Kidney epithelial cell (primary cell): Measurements from ENCODE around the gene C2orf69. TPM values are rescaled to one million over a fixed set of nuclear protein-coding genes. Genes with fewer than 3 reads are reported as not detected.

Experiments
- DNase-seq: peaks from one replicate; pipeline ENCODE4 v3.0.0-alpha.2; 2010; ENCODE audit warnings: low read depth
- H3K27me3 ChIP-seq: 2 replicates; pipeline ENCODE4 v1.6.0; 2011; ENCODE audit warnings: low read length; ENCODE audit not compliant: control insufficient read depth, insufficient read depth
- H3K36me3 ChIP-seq: 2 replicates; pipeline ENCODE4 v1.5.1; 2011; ENCODE audit warnings: low read length; ENCODE audit not compliant: control insufficient read depth, insufficient read depth
- H3K4me3 ChIP-seq: 2 replicates; pipeline ENCODE4 v1.5.1; 2011; ENCODE audit warnings: low read depth, mild to moderate bottlenecking, control low read depth, low read length
- CTCF ChIP-seq: IDR thresholded peaks from 2 replicates; pipeline ENCODE4 v1.5.1; 2011; ENCODE audit warnings: mild to moderate bottlenecking, moderate library complexity, low read length, control low read depth, inconsistent platforms; ENCODE audit not compliant: insufficient read depth, poor library complexity, severe bottlenecking
- total RNA-seq: library from RNA; depleted of rRNA; stranded (reverse); fragments of >200 nt; gene quantifications from 2 replicates; pipeline ENCODE4 v1.2.3, GENCODE V29; 2015

The C2orf69 gene
- total RNA-seq, 1 donor from 2014 or later: 13.0 TPM

GRCh38 chr2:199958014-199958413 lies 46.9 kb downstream of the C2orf69 start:
- Histone ChIP-seq H3K36me3 (no peaks in the 10 kb centered on the region), H3K27me3 (no peaks in the 10 kb centered on the region), H3K4me3 (no peak overlapping the region)
- TF ChIP-seq CTCF: no peak
- no peak for DNase-seq

GRCh38 chr2:199962203-199962602 lies 51.1 kb downstream of the C2orf69 start:
- DNase-seq: no peak
- no peak for TF ChIP-seq CTCF
- H3K36me3 ChIP-seq: no peaks in the 10 kb centered on the region
- H3K4me3 ChIP-seq: no peak overlapping the region
- no peaks in the 10 kb centered on the region for H3K27me3 ChIP-seq

DNA sequence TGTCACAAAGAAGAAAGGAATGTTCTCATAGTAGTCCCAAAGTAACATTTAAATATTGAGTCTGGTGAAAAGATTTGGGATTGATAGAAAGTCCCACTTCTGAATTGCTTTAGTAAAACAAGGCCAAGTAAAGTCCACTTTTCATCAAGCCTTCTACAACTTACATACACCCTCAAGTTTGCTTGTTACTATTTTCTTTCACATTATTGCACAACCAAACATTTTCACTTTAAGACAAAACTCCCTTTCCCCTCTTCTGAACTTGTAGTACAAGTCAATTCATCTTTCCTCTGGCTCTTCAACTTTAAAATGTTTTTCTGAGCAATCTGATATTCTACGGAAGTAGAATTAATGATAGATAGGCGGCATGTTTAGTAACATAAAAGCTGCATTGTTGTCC lies 55.3 kb downstream of the C2orf69 start:
- H3K36me3 ChIP-seq: no peaks in the 10 kb centered on the region
- DNase-seq: no peak
- H3K4me3 ChIP-seq: no peak overlapping the region
- H3K27me3 ChIP-seq: no peaks in the 10 kb centered on the region
- TF ChIP-seq CTCF: no peak

- H3K36me3 ChIP-seq: no peaks in the 10 kb centered on the region
- DNase-seq: no peak
- H3K27me3 ChIP-seq: no peaks in the 10 kb centered on the region
- TF ChIP-seq CTCF: no peak
- H3K4me3 ChIP-seq: no peak overlapping the region
Measured at GRCh38 chr2:199966976-199967375, 55.9 kb downstream of the C2orf69 start.

GRCh38 chr2:199968126-199968525 lies 57.0 kb downstream of the C2orf69 start:
- no peaks in the 10 kb centered on the region for H3K36me3 ChIP-seq
- no peaks in the 10 kb centered on the region for H3K27me3 ChIP-seq
- no peak overlapping the region for H3K4me3 ChIP-seq
- TF ChIP-seq CTCF: no peak
- no peak for DNase-seq

DNA sequence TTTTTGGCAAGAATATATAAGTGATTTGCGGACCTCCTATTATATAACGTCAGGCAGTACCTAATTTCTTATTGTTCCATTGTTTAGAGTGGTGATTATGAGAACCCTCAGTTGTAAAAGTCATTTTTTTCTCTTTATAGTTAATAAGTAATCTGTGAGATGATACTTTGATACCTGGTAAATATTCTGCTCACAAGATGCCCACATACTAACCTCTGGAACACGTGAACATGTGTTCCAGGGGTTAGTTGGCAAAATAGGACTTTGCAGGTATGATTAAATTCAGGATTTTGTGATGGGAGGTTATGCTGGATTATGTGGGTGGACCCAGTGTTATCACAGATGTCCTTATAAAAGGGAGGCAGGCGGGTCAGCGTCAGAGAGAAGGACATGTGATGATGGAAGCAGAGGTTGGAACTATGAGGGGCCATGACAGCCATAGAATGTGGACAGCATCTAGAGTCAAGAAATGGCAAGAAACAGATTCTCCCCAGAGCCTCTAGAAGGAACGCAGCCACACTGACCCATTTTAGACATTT lies 61.1 kb downstream of the C2orf69 start:
- Histone ChIP-seq H3K27me3 (no peaks in the 10 kb centered on the region), H3K36me3 (no peaks in the 10 kb centered on the region), H3K4me3 (no peak overlapping the region)
- TF ChIP-seq CTCF: no peak
- DNase-seq: no peak
